ENCODE results near the gene MST1. TPM values are rescaled to one million over a fixed set of nuclear protein-coding genes. Genes with fewer than 3 reads are reported as not detected.
"Not testable (repeated sequence)": the region's sequence is repeated elsewhere in the genome, so short reads cannot be mapped to it uniquely, and the experiment has no call there.

MST1 gene
- total RNA-seq, 2 donors from 2014 or later, result 8.3 to 9.2 TPM

DNA sequence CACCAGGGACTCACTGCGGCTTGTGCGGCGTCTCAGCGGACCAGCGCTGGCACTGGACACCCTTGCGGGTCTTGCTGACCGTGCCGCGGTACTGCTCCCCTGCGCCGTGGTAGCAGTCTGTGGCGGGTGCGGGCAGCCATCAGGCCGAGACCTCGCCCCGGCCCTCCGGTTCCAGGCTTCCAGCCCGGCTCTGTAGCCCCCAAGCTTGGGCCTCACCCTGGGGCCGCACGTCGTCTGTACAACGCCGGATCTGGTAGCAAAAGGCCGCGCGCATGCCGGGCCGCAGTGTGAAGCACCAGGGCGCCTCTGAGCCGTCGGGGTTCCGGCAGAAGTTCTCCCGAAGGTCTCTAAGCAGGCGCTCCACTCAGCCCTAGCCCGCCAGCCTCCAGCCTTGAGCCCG, 3.4 kb downstream of the MST1 start:
- H3K4me3 ChIP-seq, result peak overlapping the region; percentile 61

GRCh38 chr3:49685103-49685502, 4.2 kb downstream of the MST1 start:
- not testable (repeated sequence) for H3K27me3 ChIP-seq (replicated peaks; ENCODE audit: insufficient read depth); DNase-seq (ENCODE audit: low spot score); H3K9me3 ChIP-seq; H3K4me3 ChIP-seq; ATAC-seq (ENCODE audit: insufficient number of reproducible peaks, low FRiP score, low read depth); H3K27ac ChIP-seq
- peaks cover 30% of the 10 kb centered on the region for H3K36me3 ChIP-seq
- peaks cover 9 to 15% of the 10 kb centered on the region in 2 donors for H3K4me1 ChIP-seq (ENCODE audit: control insufficient read depth in 1 of 2, low read depth in 2 of 2)

More for the DNA sequence above, 3.4 kb downstream of the MST1 start:
- H3K4me1 ChIP-seq (ENCODE audit: control insufficient read depth in 1 of 2, low read depth in 2 of 2), result peaks cover 15 to 22% of the 10 kb centered on the region in 2 donors
- DNase-seq (ENCODE audit: low spot score); H3K9me3 ChIP-seq; H3K27ac ChIP-seq; H3K27me3 ChIP-seq (replicated peaks; ENCODE audit: insufficient read depth); ATAC-seq (ENCODE audit: insufficient number of reproducible peaks, low FRiP score, low read depth): not testable (repeated sequence)
- peaks cover 22% of the 10 kb centered on the region for H3K36me3 ChIP-seq

DNA sequence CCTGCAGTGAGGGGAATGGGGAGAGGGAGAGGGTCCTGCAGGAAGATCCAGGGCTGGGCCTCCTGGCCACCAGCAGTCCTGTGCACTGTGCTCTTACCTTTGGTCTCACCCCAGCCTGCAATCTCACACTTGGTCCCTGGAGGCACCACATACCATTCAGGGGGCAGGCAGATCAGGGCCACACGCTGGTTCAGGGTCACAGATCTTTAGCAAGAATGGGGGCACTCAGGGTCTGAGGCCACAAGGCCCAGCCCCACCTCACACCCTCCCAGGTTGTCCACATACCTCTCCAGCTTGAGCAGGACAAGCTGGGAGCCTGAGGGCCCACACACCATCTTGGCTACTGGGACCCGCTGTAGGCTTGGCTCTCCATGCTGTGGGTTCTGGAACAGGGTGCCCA, 4.8 kb downstream of the MST1 start:
- not testable (repeated sequence) for H3K4me3 ChIP-seq; H3K9me3 ChIP-seq; DNase-seq (ENCODE audit: low spot score); H3K27ac ChIP-seq; H3K27me3 ChIP-seq (replicated peaks; ENCODE audit: insufficient read depth); ATAC-seq (ENCODE audit: insufficient number of reproducible peaks, low FRiP score, low read depth)
- Histone ChIP-seq H3K4me1 (ENCODE audit: control insufficient read depth in 1 of 2, low read depth in 2 of 2) (peaks cover 6 to 11% of the 10 kb centered on the region in 2 donors), H3K36me3 (peaks cover 36% of the 10 kb centered on the region)

DNA sequence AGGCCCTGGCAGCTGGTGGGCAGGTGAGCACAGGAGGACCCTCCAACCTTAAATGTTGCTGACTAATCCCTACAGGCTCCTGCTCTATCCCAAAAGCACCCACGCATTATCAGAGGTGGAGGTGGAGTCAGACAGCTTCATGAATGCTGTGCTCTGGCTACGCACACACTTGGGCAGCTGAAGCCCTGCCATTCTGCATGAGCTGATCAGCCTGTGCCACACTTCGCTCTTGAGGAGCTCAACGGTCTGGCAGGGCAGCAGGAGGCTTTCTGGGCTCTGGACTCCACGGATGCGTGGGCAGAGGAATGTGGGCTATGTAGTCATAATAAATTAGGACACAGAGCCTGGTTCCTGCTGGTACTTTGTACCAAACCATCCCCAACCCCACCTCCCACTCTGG, 6.1 kb downstream of the MST1 start:
- no peaks in the 10 kb centered on the region for H3K9me3 ChIP-seq
- no peaks in the 10 kb centered on the region for H3K27me3 ChIP-seq (replicated peaks; ENCODE audit: insufficient read depth)
- peaks cover 46% of the 10 kb centered on the region for H3K36me3 ChIP-seq
- TF ChIP-seq, protein P1, sequence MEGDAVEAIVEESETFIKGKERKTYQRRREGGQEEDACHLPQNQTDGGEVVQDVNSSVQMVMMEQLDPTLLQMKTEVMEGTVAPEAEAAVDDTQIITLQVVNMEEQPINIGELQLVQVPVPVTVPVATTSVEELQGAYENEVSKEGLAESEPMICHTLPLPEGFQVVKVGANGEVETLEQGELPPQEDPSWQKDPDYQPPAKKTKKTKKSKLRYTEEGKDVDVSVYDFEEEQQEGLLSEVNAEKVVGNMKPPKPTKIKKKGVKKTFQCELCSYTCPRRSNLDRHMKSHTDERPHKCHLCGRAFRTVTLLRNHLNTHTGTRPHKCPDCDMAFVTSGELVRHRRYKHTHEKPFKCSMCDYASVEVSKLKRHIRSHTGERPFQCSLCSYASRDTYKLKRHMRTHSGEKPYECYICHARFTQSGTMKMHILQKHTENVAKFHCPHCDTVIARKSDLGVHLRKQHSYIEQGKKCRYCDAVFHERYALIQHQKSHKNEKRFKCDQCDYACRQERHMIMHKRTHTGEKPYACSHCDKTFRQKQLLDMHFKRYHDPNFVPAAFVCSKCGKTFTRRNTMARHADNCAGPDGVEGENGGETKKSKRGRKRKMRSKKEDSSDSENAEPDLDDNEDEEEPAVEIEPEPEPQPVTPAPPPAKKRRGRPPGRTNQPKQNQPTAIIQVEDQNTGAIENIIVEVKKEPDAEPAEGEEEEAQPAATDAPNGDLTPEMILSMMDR (IDR thresholded peaks at IDR 0.05), result no peak
- no peak for DNase-seq (ENCODE audit: low spot score)
- H3K27ac ChIP-seq, result no peak overlapping the region
- H3K4me3 ChIP-seq, result no peak overlapping the region
- H3K4me1 ChIP-seq (ENCODE audit: control insufficient read depth in 1 of 2, low read depth in 2 of 2), result peaks cover 0 to 5% of the 10 kb centered on the region in 2 donors
- ATAC-seq (ENCODE audit: insufficient number of reproducible peaks, low FRiP score, low read depth), result no peak

- H3K36me3 ChIP-seq, result peaks cover 60% of the 10 kb centered on the region
- H3K27me3 ChIP-seq (replicated peaks; ENCODE audit: insufficient read depth), result no peaks in the 10 kb centered on the region
- TF ChIP-seq, protein P1 (IDR thresholded peaks at IDR 0.05), result no peak
- no peaks in the 10 kb centered on the region for H3K9me3 ChIP-seq
- no peak overlapping the region for H3K27ac ChIP-seq
- ATAC-seq (ENCODE audit: insufficient number of reproducible peaks, low FRiP score, low read depth) (no peak), DNase-seq (ENCODE audit: low spot score) (no peak)
- no peak overlapping the region for H3K4me3 ChIP-seq
- H3K4me1 ChIP-seq (ENCODE audit: control insufficient read depth in 1 of 2, low read depth in 2 of 2), result no peaks in the 10 kb centered on the region
These were observed 7.7 kb downstream of the MST1 start for GRCh38 chr3:49681543-49681942.

DNA sequence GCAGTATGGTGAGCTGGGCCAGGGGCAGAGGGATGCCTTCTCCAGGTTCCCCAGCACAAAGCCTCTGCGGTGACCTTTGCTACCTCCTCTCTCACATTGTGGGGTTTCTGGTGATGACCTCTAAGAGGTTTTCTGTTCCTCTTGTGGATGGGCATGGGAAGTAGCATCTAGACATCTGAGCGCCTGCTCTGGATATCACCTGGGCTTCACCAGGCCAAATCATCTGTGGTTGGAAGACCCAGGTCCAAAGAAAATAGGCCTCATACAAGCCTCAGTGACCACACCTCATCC, 8.1 kb downstream of the MST1 start:
- TF ChIP-seq, protein P1 (IDR thresholded peaks at IDR 0.05), result no peak
- H3K36me3 ChIP-seq, result peaks cover 64% of the 10 kb centered on the region
- DNase-seq (ENCODE audit: low spot score) (no peak), ATAC-seq (ENCODE audit: insufficient number of reproducible peaks, low FRiP score, low read depth) (no peak)
- H3K4me3 ChIP-seq, result no peak overlapping the region
- no peaks in the 10 kb centered on the region for H3K9me3 ChIP-seq
- H3K27ac ChIP-seq, result no peak overlapping the region
- no peaks in the 10 kb centered on the region for H3K4me1 ChIP-seq (ENCODE audit: control insufficient read depth in 1 of 2, low read depth in 2 of 2)
- H3K27me3 ChIP-seq (replicated peaks; ENCODE audit: insufficient read depth), result no peaks in the 10 kb centered on the region

GRCh38 chr3:49680493-49681231, 8.6 kb downstream of the MST1 start:
- H3K9me3 ChIP-seq, result no peaks in the 10 kb centered on the region
- DNase-seq (ENCODE audit: low spot score) (no peak), ATAC-seq (ENCODE audit: insufficient number of reproducible peaks, low FRiP score, low read depth) (no peak)
- TF ChIP-seq, protein P1 (IDR thresholded peaks at IDR 0.05), result no peak
- H3K27me3 ChIP-seq (replicated peaks; ENCODE audit: insufficient read depth), result no peaks in the 10 kb centered on the region
- H3K36me3 ChIP-seq, result peaks cover 69% of the 10 kb centered on the region
- no peaks in the 10 kb centered on the region for H3K4me1 ChIP-seq (ENCODE audit: control insufficient read depth in 1 of 2, low read depth in 2 of 2)
- H3K4me3 ChIP-seq, result no peak overlapping the region
- H3K27ac ChIP-seq, result no peak overlapping the region
